Mucosa of descending colon (tissue), 3 donors: ENCODE data around the gene WNT5A. TPM values are rescaled to one million over a fixed set of nuclear protein-coding genes. Genes with fewer than 3 reads are reported as not detected.
A peak's percentile ranks its signal among the peaks of the same experiment; 100 is the strongest.

Experiments
- ATAC-seq: fragments of 200-7000 bp; cut with Tn5 transposase; one replicate; pipeline ENCODE4 v1.9.1; 2020; ENCODE audit warnings: mild to moderate bottlenecking, moderate library complexity
- DNase-seq, 3 donors: peaks; one replicate each; pipeline ENCODE4 v3.0.0-alpha.2; 2020
- H3K36me3 ChIP-seq: fragments of 200-600 bp; one replicate; pipeline ENCODE4 v1.8.0; 2021; ENCODE audit warnings: low read depth, mild to moderate bottlenecking
- H3K4me1 ChIP-seq: fragments of 200-600 bp; one replicate; pipeline ENCODE4 v1.8.0; 2021; ENCODE audit warnings: low read depth, mild to moderate bottlenecking
- H3K4me3 ChIP-seq: fragments of 200-600 bp; one replicate; pipeline ENCODE4 v1.8.0; 2021; ENCODE audit warnings: mild to moderate bottlenecking
- H3K9me3 ChIP-seq: fragments of 200-600 bp; one replicate; pipeline ENCODE4 v1.8.0; 2021; ENCODE audit warnings: mild to moderate bottlenecking
- CTCF ChIP-seq: fragments of 200-600 bp; IDR thresholded peaks from one replicate; pipeline ENCODE4 v1.8.0; 2022; ENCODE audit warnings: antibody characterized with exemption, mild to moderate bottlenecking
- intact Hi-C, 2 donors: fragments of 100-400 bp; cut with DNase I in 1 of 2; cut with micrococcal nuclease in 1 of 2; formaldehyde crosslinking; loops; one replicate each; pipeline versions ENCODE4 v1.11.0 to v1.11.1; 2022; cut with DNase I, micrococcal nuclease
- total RNA-seq, 3 donors: library from RNA; stranded (reverse); fragmentation: NEBNext Ultra II Directional in 2 of 3; extraction: Animal tissue kit (Norgen Biotek cat#: 25700) in 2 of 3; gene quantifications; one replicate each; pipeline versions ENCODE4 v1.2.1 to v1.2.4, GENCODE V29; 2021 to 2023
- donor health status: DM: no; HTN: no; CAD: no; lungs with moderate emphysema.
- donor health status: DM: no; HTN: no; CAD: no.
- donor health status: DM: no; HTN: yes; CAD: no.

The WNT5A gene
- total RNA-seq, 3 donors from 2014 or later, result 3.6 to 5.9 (median 5.2) TPM

- H3K36me3 ChIP-seq, result no peaks in the 10 kb centered on the region
- no peaks in the 10 kb centered on the region for H3K4me1 ChIP-seq
- ATAC-seq (peak; percentile 78), DNase-seq (peak in 2 of 3 donors; percentile 19 to 35)
- no peak overlapping the region for H3K4me3 ChIP-seq
- H3K9me3 ChIP-seq, result no peaks in the 10 kb centered on the region
- TF ChIP-seq CTCF, result no peak
- intact Hi-C loops, result no loop called here
These were observed 39.4 kb upstream of the WNT5A start for GRCh38 chr3:55526332-55527030.

GRCh38 chr3:55525436-55525835, 38.3 kb upstream of the WNT5A start:
- H3K4me1 ChIP-seq, result no peaks in the 10 kb centered on the region
- DNase-seq (no peak), ATAC-seq (no peak)
- H3K36me3 ChIP-seq, result no peaks in the 10 kb centered on the region
- intact Hi-C loops, result no loop called here
- H3K9me3 ChIP-seq, result no peaks in the 10 kb centered on the region
- no peak overlapping the region for H3K4me3 ChIP-seq
- TF ChIP-seq CTCF, result no peak

GRCh38 chr3:55524565-55525244, 37.6 kb upstream of the WNT5A start:
- TF ChIP-seq CTCF, result no peak
- DNase-seq (no peak), ATAC-seq (no peak)
- no peaks in the 10 kb centered on the region for H3K36me3 ChIP-seq
- H3K9me3 ChIP-seq, result no peaks in the 10 kb centered on the region
- no peaks in the 10 kb centered on the region for H3K4me1 ChIP-seq
- intact Hi-C loops, result no loop called here
- no peak overlapping the region for H3K4me3 ChIP-seq

GRCh38 chr3:55523471-55523870, 36.4 kb upstream of the WNT5A start:
- no peaks in the 10 kb centered on the region for H3K9me3 ChIP-seq
- no peak for TF ChIP-seq CTCF
- intact Hi-C loops, result no loop called here
- H3K36me3 ChIP-seq, result no peaks in the 10 kb centered on the region
- H3K4me1 ChIP-seq, result no peaks in the 10 kb centered on the region
- no peak overlapping the region for H3K4me3 ChIP-seq
- ATAC-seq, result no peak
- DNase-seq, result no peak

- ATAC-seq, result no peak
- intact Hi-C loops, result no loop called here
These were observed 34.8 kb upstream of the WNT5A start for GRCh38 chr3:55521738-55522421.

More at GRCh38 chr3:55521738-55522421, 34.8 kb upstream of the WNT5A start:
- DNase-seq, result no peak
- H3K36me3 ChIP-seq, result no peaks in the 10 kb centered on the region
- H3K4me1 ChIP-seq, result no peaks in the 10 kb centered on the region
- H3K4me3 ChIP-seq, result no peak overlapping the region
- H3K9me3 ChIP-seq, result no peaks in the 10 kb centered on the region
- no peak for TF ChIP-seq CTCF
